Stimulated activated CD8-positive, alpha-beta memory T cell treated with anti-CD3 and anti-CD28 coated beads, Interleukin-2, amount 100 ng/mL, for 48 hours (primary cell): ENCODE data around the gene TUBAL3.
A peak's percentile ranks its signal among the peaks of the same experiment; 100 is the strongest.
"Not testable (repeated sequence)": the region's sequence is repeated elsewhere in the genome, so short reads cannot be mapped to it uniquely, and the experiment has no call there.

Experiments
- DNase-seq, 2 donors: peaks; one replicate each; pipeline ENCODE4 v3.0.0-alpha.2; 2020; ENCODE audit warnings: low read depth in 2 of 2

TUBAL3 gene

GRCh38 chr10:5423771-5424170 is 19.1 kb upstream of the TUBAL3 start:
- DNase-seq = no peak

- no peak for DNase-seq
These were observed 15.0 kb upstream of the TUBAL3 start for GRCh38 chr10:5419466-5420094.

- no peak for DNase-seq
These were observed 14.0 kb upstream of the TUBAL3 start for GRCh38 chr10:5418584-5418983.

GRCh38 chr10:5416981-5417380 is 12.4 kb upstream of the TUBAL3 start:
- DNase-seq = no peak

- DNase-seq = no peak
These were observed 8.6 kb upstream of the TUBAL3 start for GRCh38 chr10:5413012-5413938.

- DNase-seq = peak; percentile 58 to 62
These were observed 7.8 kb upstream of the TUBAL3 start, which contains the start of gene NET1 for GRCh38 chr10:5412277-5412941. Gene NET1 (plus strand): TSS chr10:5412557. CDS start chr10:5412693, 136 bp downstream.

GRCh38 chr10:5411941-5412276 is 7.3 kb upstream of the TUBAL3 start:
- no peak for DNase-seq

- not testable (repeated sequence) for DNase-seq
These were observed 6.2 kb upstream of the TUBAL3 start for GRCh38 chr10:5410787-5411186.

GRCh38 chr10:5406918-5407317 is 2.3 kb upstream of the TUBAL3 start:
- DNase-seq = no peak

GRCh38 chr10:5402798-5403197 is 1.8 kb downstream of the TUBAL3 start:
- DNase-seq = no peak

GRCh38 chr10:5400468-5401240 is 4.0 kb downstream of the TUBAL3 start:
- no peak for DNase-seq

- DNase-seq = no peak
These were observed 5.3 kb downstream of the TUBAL3 start for GRCh38 chr10:5399332-5399731.

GRCh38 chr10:5396556-5397300 is 7.9 kb downstream of the TUBAL3 start:
- no peak for DNase-seq

- no peak for DNase-seq
These were observed 9.5 kb downstream of the TUBAL3 start for GRCh38 chr10:5395168-5395567.

- DNase-seq = no peak
These were observed 11.1 kb downstream of the TUBAL3 start for GRCh38 chr10:5393529-5393928.

GRCh38 chr10:5391790-5392189 is 12.8 kb downstream of the TUBAL3 start:
- no peak for DNase-seq

GRCh38 chr10:5390607-5391205 is 13.9 kb downstream of the TUBAL3 start:
- DNase-seq = no peak

GRCh38 chr10:5387169-5387568 is 17.5 kb downstream of the TUBAL3 start:
- no peak for DNase-seq

GRCh38 chr10:5385224-5385623 is 19.4 kb downstream of the TUBAL3 start:
- DNase-seq = no peak

- DNase-seq = no peak
These were observed 23.4 kb downstream of the TUBAL3 start for GRCh38 chr10:5381187-5381586.

GRCh38 chr10:5380395-5380794 is 24.2 kb downstream of the TUBAL3 start:
- DNase-seq = not testable (repeated sequence)
